Ishikawa (cell line): ENCODE data around the gene PALLD.

Experiments used
- CEBPB ChIP-seq: IDR thresholded peaks from 2 replicates; pipeline ENCODE4 v1.6.1; 2012
- CREB1 ChIP-seq: IDR thresholded peaks from 2 replicates; pipeline ENCODE4 v1.6.1; 2012; ENCODE audit warnings: low read depth
- EGR1 ChIP-seq: IDR thresholded peaks from 2 replicates; pipeline ENCODE4 v1.6.1; 2012
- EP300 ChIP-seq: IDR thresholded peaks from 2 replicates; pipeline ENCODE4 v1.6.1; 2012; ENCODE audit warnings: borderline replicate concordance
- FOXM1 ChIP-seq: IDR thresholded peaks from 2 replicates; pipeline ENCODE4 v1.6.1; 2012; ENCODE audit warnings: low read depth, borderline replicate concordance
- MAX ChIP-seq: IDR thresholded peaks from 2 replicates; pipeline ENCODE4 v1.6.1; 2012
- NFIC ChIP-seq: IDR thresholded peaks from 2 replicates; pipeline ENCODE4 v1.6.1; 2012
- RAD21 ChIP-seq: IDR thresholded peaks from 2 replicates; pipeline ENCODE4 v1.6.1; 2012; ENCODE audit warnings: low read depth
- REST ChIP-seq: IDR thresholded peaks from 2 replicates; pipeline ENCODE4 v1.6.1; 2012; ENCODE audit warnings: low read depth, mild to moderate bottlenecking
- TAF1 ChIP-seq: IDR thresholded peaks from 2 replicates; pipeline ENCODE4 v1.6.1; 2012; ENCODE audit warnings: low read depth, mild to moderate bottlenecking
- TCF12 ChIP-seq: IDR thresholded peaks from 2 replicates; pipeline ENCODE4 v1.6.1; 2012; ENCODE audit warnings: low read depth
- TEAD4 ChIP-seq: IDR thresholded peaks from 2 replicates; pipeline ENCODE4 v1.6.1; 2012
- USF1 ChIP-seq: IDR thresholded peaks from 2 replicates; pipeline ENCODE4 v1.6.1; 2012
- YY1 ChIP-seq: IDR thresholded peaks from 2 replicates; pipeline ENCODE4 v1.6.1; 2012; ENCODE audit warnings: low read depth
- ZBTB7A ChIP-seq: IDR thresholded peaks from 2 replicates; pipeline ENCODE4 v1.6.1; 2012; ENCODE audit warnings: low read depth

Gene PALLD

GRCh38 chr4:168489616-168490015 is 7.2 kb upstream of the PALLD start:
- TF ChIP-seq CEBPB = no peak
- no peak for TF ChIP-seq FOXM1
- no peak for TF ChIP-seq ZBTB7A
- no peak for TF ChIP-seq REST
- TF ChIP-seq MAX = no peak
- no peak for TF ChIP-seq TEAD4
- no peak for TF ChIP-seq RAD21

- TF ChIP-seq TAF1 (no peak), NFIC (no peak), TEAD4 (no peak), RAD21 (no peak), REST (no peak)
These were observed 6.1 kb upstream of the PALLD start for GRCh38 chr4:168490711-168491110.

- TF ChIP-seq FOXM1 (no peak), NFIC (no peak)
These were observed 5.3 kb upstream of the PALLD start for GRCh38 chr4:168491563-168491962.

- TF ChIP-seq USF1 = no peak
- TF ChIP-seq REST = no peak
- TF ChIP-seq EP300 = no peak
- no peak for TF ChIP-seq CREB1
- no peak for TF ChIP-seq TAF1
- TF ChIP-seq RAD21 = no peak
- no peak for TF ChIP-seq YY1
- no peak for TF ChIP-seq ZBTB7A
- TF ChIP-seq NFIC = no peak
- TF ChIP-seq TCF12 = no peak
- TF ChIP-seq MAX = no peak
- TF ChIP-seq FOXM1 = no peak
- TF ChIP-seq CEBPB = no peak
- no peak for TF ChIP-seq TEAD4
- no peak for TF ChIP-seq EGR1
These were observed 1.4 kb downstream of the PALLD start for GRCh38 chr4:168498251-168498650.

GRCh38 chr4:168499241-168499640 is 2.4 kb downstream of the PALLD start:
- TF ChIP-seq USF1 (no peak), TEAD4 (no peak), RAD21 (no peak), EP300 (no peak), REST (no peak), FOXM1 (no peak), ZBTB7A (no peak), MAX (no peak), CEBPB (no peak), TAF1 (no peak), EGR1 (no peak), CREB1 (no peak), TCF12 (no peak), NFIC (no peak), YY1 (no peak)
